Measurements from ENCODE around the gene NACAD.

GRCh38 chr7:45136106-45137060 is 47.6 kb upstream of the NACAD start:
- TF ChIP-seq CTCF (IDR thresholded peaks at IDR 0.05) (peak in 5 of 7 experiments; percentile 70 to 83 (median 78)), POLR2A (IDR thresholded peaks at IDR 0.05) (no peak), EP300 (IDR thresholded peaks at IDR 0.05) (no peak)

Data from stomach (tissue), 4 donors.